H9 (cell line): ENCODE results near the gene TTC13. TPM values are rescaled to one million over a fixed set of nuclear protein-coding genes. Genes with fewer than 3 reads are reported as not detected.

Experiments used
- DNase-seq: peaks from one replicate; pipeline ENCODE4 v3.0.0-alpha.2; 2017
- H2AFZ ChIP-seq: one replicate; pipeline ENCODE4 v1.6.1; 2013; ENCODE audit warnings: mild to moderate bottlenecking, low read length, control low read depth, moderate library complexity
- H2AK5ac ChIP-seq: 2 replicates; pipeline ENCODE4 v1.6.1; 2013; ENCODE audit warnings: low read length, control low read depth, mixed read lengths; ENCODE audit not compliant: insufficient read length
- H2BK120ac ChIP-seq: one replicate; pipeline ENCODE4 v1.6.1; 2013; ENCODE audit warnings: low read depth, mild to moderate bottlenecking, low read length, control low read depth, inconsistent platforms; ENCODE audit not compliant: poor library complexity, severe bottlenecking
- H2BK12ac ChIP-seq: 2 replicates; pipeline ENCODE4 v1.6.1; 2013; ENCODE audit warnings: low read length, control low read depth, mixed read lengths, low read depth; ENCODE audit not compliant: insufficient read length
- H2BK15ac ChIP-seq: 2 replicates; pipeline ENCODE4 v1.6.1; 2013; ENCODE audit warnings: low read depth, low read length, control low read depth
- H2BK20ac ChIP-seq: one replicate; pipeline ENCODE4 v1.6.1; 2013; ENCODE audit warnings: low read depth, mild to moderate bottlenecking, low read length, control low read depth, inconsistent platforms; ENCODE audit not compliant: poor library complexity, severe bottlenecking
- H2BK5ac ChIP-seq: 2 replicates; pipeline ENCODE4 v1.6.1; 2013; ENCODE audit warnings: low read length, control low read depth, mixed read lengths; ENCODE audit not compliant: insufficient read length
- H3K14ac ChIP-seq: 2 replicates; pipeline ENCODE4 v1.6.1; 2013; ENCODE audit warnings: low read length, control low read depth; ENCODE audit not compliant: insufficient read depth
- H3K18ac ChIP-seq: 2 replicates; pipeline ENCODE4 v1.6.1; 2013; ENCODE audit warnings: low read depth, mild to moderate bottlenecking, mixed read lengths, low read length, control low read depth; ENCODE audit not compliant: insufficient read length
- H3K23ac ChIP-seq: 2 replicates; pipeline ENCODE4 v1.6.1; 2013; ENCODE audit warnings: low read length, control low read depth, mixed read lengths, low read depth; ENCODE audit not compliant: insufficient read length
- H3K23me2 ChIP-seq: 2 replicates; pipeline ENCODE4 v1.6.1; 2013; ENCODE audit warnings: low read depth, mild to moderate bottlenecking, mixed read lengths, low read length, control low read depth; ENCODE audit not compliant: insufficient read length, poor library complexity, severe bottlenecking
- H3K27ac ChIP-seq: 2 replicates; pipeline ENCODE4 v1.5.1; 2013; ENCODE audit warnings: low read length, control low read depth, mixed read lengths, low read depth; ENCODE audit not compliant: insufficient read length
- H3K27me3 ChIP-seq: 2 replicates; pipeline ENCODE4 v1.6.1; 2013; ENCODE audit warnings: low read length, control low read depth, inconsistent platforms; ENCODE audit not compliant: insufficient read depth
- H3K4ac ChIP-seq: 2 replicates; pipeline ENCODE4 v1.6.1; 2013; ENCODE audit warnings: low read depth, mild to moderate bottlenecking, control low read depth, inconsistent platforms, low read length, moderate library complexity
- H3K4me1 ChIP-seq: 2 replicates; pipeline ENCODE4 v1.6.1; 2013; ENCODE audit warnings: low read length, control low read depth, inconsistent platforms; ENCODE audit not compliant: insufficient read depth
- H3K4me2 ChIP-seq: 2 replicates; pipeline ENCODE4 v1.6.1; 2013; ENCODE audit warnings: low read length, control low read depth, mixed read lengths; ENCODE audit not compliant: insufficient read length, insufficient read depth
- H3K56ac ChIP-seq: 2 replicates; pipeline ENCODE4 v1.6.1; 2013; ENCODE audit warnings: low read depth, mild to moderate bottlenecking, mixed read lengths, low read length, control low read depth; ENCODE audit not compliant: insufficient read length
- H3K79me1 ChIP-seq: 2 replicates; pipeline ENCODE4 v1.6.1; 2013; ENCODE audit warnings: low read depth, mild to moderate bottlenecking, moderate library complexity, low read length, control low read depth, inconsistent platforms; ENCODE audit not compliant: insufficient read depth, poor library complexity, severe bottlenecking
- H3K79me2 ChIP-seq: 2 replicates; pipeline ENCODE4 v1.6.1; 2013; ENCODE audit warnings: low read length, control low read depth, inconsistent platforms; ENCODE audit not compliant: insufficient read depth
- H3K9ac ChIP-seq: 2 replicates; pipeline ENCODE4 v1.6.1; 2013; ENCODE audit warnings: low read length, control low read depth, mixed read lengths; ENCODE audit not compliant: insufficient read length; ENCODE audit errors: extremely low read depth
- H3K9me3 ChIP-seq: one replicate; pipeline ENCODE4 v1.6.1; 2013; ENCODE audit warnings: low read depth, low read length, inconsistent platforms; ENCODE audit not compliant: control insufficient read depth
- H3T11ph ChIP-seq: one replicate; pipeline ENCODE4 v1.6.1; 2013; ENCODE audit warnings: mild to moderate bottlenecking, low read length, control low read depth, inconsistent platforms
- H4K20me1 ChIP-seq: one replicate; pipeline ENCODE4 v1.6.1; 2013; ENCODE audit not compliant: control insufficient read depth, insufficient read length, insufficient read depth
- H4K5ac ChIP-seq: 2 replicates; pipeline ENCODE4 v1.6.1; 2013; ENCODE audit warnings: low read depth, mild to moderate bottlenecking, mixed read lengths, low read length, control low read depth; ENCODE audit not compliant: insufficient read length
- H4K8ac ChIP-seq: replicated peaks from 2 replicates; pipeline ENCODE4 v1.6.1; 2013; ENCODE audit warnings: low read length, control low read depth, mixed read lengths, low read depth; ENCODE audit not compliant: insufficient read length
- H4K91ac ChIP-seq: 2 replicates; pipeline ENCODE4 v1.6.1; 2013; ENCODE audit warnings: low read depth, mild to moderate bottlenecking, moderate library complexity, mixed read lengths, low read length, control low read depth; ENCODE audit not compliant: insufficient read length
- H3K27ac Mint-ChIP-seq, 3 experiments: 2 replicates in 2 of 3; 3 replicates in 1 of 3; pipeline ENCODE4 v1.8.0; 2020 to 2021; ENCODE audit warnings: mixed read lengths in 3 of 3, mild to moderate bottlenecking in 1 of 3, moderate library complexity in 1 of 3
- H3K27me3 Mint-ChIP-seq: 2 replicates; pipeline ENCODE4 v1.8.0; 2021; ENCODE audit warnings: low read depth, mild to moderate bottlenecking, moderate library complexity, mixed read lengths
- H3K36me3 Mint-ChIP-seq, 3 experiments: 2 replicates in 2 of 3; 3 replicates in 1 of 3; pipeline ENCODE4 v1.8.0; 2020 to 2021; ENCODE audit warnings: low read depth in 3 of 3, mixed read lengths in 3 of 3; ENCODE audit not compliant: insufficient read depth in 1 of 3
- H3K4me1 Mint-ChIP-seq, 2 experiments: 2 replicates each; pipeline ENCODE4 v1.8.0; 2020; ENCODE audit warnings: mixed read lengths in 2 of 2
- H3K4me3 Mint-ChIP-seq, 2 experiments: 2 replicates in 1 of 2; 3 replicates in 1 of 2; pipeline ENCODE4 v1.8.0; 2020 to 2021; ENCODE audit warnings: mild to moderate bottlenecking in 2 of 2, mixed read lengths in 2 of 2, moderate library complexity in 1 of 2
- H3K9me3 Mint-ChIP-seq, 2 experiments: 2 replicates in 1 of 2; 3 replicates in 1 of 2; pipeline ENCODE4 v1.8.0; 2020; ENCODE audit warnings: mild to moderate bottlenecking in 2 of 2, mixed read lengths in 2 of 2, moderate library complexity in 1 of 2
- CTCF ChIP-seq: fragments of 200-600 bp; sonication (generic); conservative IDR thresholded peaks from 3 replicates; pipeline ENCODE4 v1.8.0; 2021; ENCODE audit warnings: antibody characterized with exemption, mild to moderate bottlenecking
- WGBS: extraction: QIAGEN DNeasy Blood & Tissue Kit; methylation state at CpG from one replicate; pipeline ENCODE4 v1.1.7; 2013; ENCODE audit warnings: missing lambda C conversion rate, low lambda C conversion rate, mixed read lengths; ENCODE audit not compliant: insufficient read length; ENCODE audit errors: extremely low coverage; 5-methylcytosine and 5-hydroxymethylcytosine counted together
- total RNA-seq: library from RNA; stranded (reverse); gene quantifications from 2 replicates; pipeline ENCODE4 v1.2.1, GENCODE V29; 2021

The TTC13 gene
- total RNA-seq, 1 experiment from 2014 or later = 7.6 TPM

GRCh38 chr1:230986976-230987375 is 8.3 kb upstream of the TTC13 start:
- H2BK5ac ChIP-seq = no peak overlapping the region
- H3K23ac ChIP-seq = no peak overlapping the region
- no peak for TF ChIP-seq CTCF
- H4K5ac ChIP-seq = no peak overlapping the region
- H2AFZ ChIP-seq = no peak overlapping the region
- no peak overlapping the region for H3K56ac ChIP-seq
- no peak overlapping the region for H3K4ac ChIP-seq
- peaks cover 2 to 12% (median 5%) of the 10 kb centered on the region in 3 experiments; a peak in 4 of 7 replicates for H3K36me3 Mint-ChIP-seq
- H3K9ac ChIP-seq = no peak overlapping the region
- H3K9me3 Mint-ChIP-seq = no peaks in the 10 kb centered on the region; a peak in 1 of 5 replicates
- no CpG with 5 or more reads among the region's 7 CpGs for WGBS
- no peak overlapping the region for H4K91ac ChIP-seq
- no peaks in the 10 kb centered on the region for H3K23me2 ChIP-seq
- H3K27ac ChIP-seq = no peak overlapping the region
- no peak for DNase-seq
- H3K4me1 ChIP-seq = 0 out of 2 replicates have a peak, but pooled peaks cover 2% of the 10 kb centered on the region
- H3K27ac Mint-ChIP-seq = no peak overlapping the region
- no peak overlapping the region for H3K4me2 ChIP-seq
- H3K4me1 Mint-ChIP-seq = peaks cover 14 to 24% of the 10 kb centered on the region in 2 experiments
- H3K79me1 ChIP-seq = no peaks in the 10 kb centered on the region
- peaks cover 51% of the 10 kb centered on the region for H3K27me3 ChIP-seq
- no peak overlapping the region for H2BK20ac ChIP-seq
- H2AK5ac ChIP-seq = no peak overlapping the region
- no peak overlapping the region for H3K18ac ChIP-seq
- H2BK12ac ChIP-seq = no peak overlapping the region
- H3K79me2 ChIP-seq = no peaks in the 10 kb centered on the region
- no peak overlapping the region for H2BK15ac ChIP-seq
- no peaks in the 10 kb centered on the region for H3K9me3 ChIP-seq
- no peak overlapping the region for H3K14ac ChIP-seq
- no peak overlapping the region for H3T11ph ChIP-seq
- H4K20me1 ChIP-seq = no peaks in the 10 kb centered on the region
- peaks cover 28% of the 10 kb centered on the region for H3K27me3 Mint-ChIP-seq
- no peak overlapping the region for H3K4me3 Mint-ChIP-seq
- H2BK120ac ChIP-seq = no peak overlapping the region
- H4K8ac ChIP-seq = no peak overlapping the region
